OCI-LY7 (cell line): ENCODE measurements around the gene TPH1.

Experiments
- EZH2phosphoT487 ChIP-seq: fragments of 200-600 bp; sonication (generic); IDR thresholded peaks from 2 replicates; pipeline ENCODE4 v1.6.1; 2018; ENCODE audit warnings: low read depth, borderline replicate concordance, mild to moderate bottlenecking, mixed run types, antibody characterized with exemption, low read length, moderate library complexity, mixed read lengths
- TF ChIP-seq, protein P1 (sequence below): fragments of 200-600 bp; sonication (generic); conservative IDR thresholded peaks from 2 replicates; pipeline ENCODE4 v1.5.1; 2014; ENCODE audit warnings: mild to moderate bottlenecking, antibody characterized with exemption, low read length, moderate library complexity, mixed read lengths

DNA sequence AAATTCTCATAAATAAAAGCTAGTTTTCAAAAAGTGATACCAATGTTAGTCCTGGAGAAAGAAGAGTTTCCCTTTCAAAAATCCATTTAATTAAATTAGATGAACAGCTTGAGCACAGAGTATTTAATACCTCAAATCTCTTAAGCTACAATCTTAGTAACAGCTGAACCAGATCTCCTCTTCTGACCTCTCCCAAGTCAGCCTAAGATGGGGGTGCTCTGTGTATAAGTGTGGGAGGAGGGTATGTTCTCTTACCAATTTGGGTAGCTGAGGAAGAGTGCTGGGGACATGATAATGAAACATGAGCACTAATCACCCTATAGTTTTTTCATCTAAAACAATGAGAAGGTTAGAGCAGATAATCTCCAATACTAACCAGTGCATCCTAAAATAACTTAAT is 9.6 kb downstream of the TPH1 start:
- TF ChIP-seq, protein P1, sequence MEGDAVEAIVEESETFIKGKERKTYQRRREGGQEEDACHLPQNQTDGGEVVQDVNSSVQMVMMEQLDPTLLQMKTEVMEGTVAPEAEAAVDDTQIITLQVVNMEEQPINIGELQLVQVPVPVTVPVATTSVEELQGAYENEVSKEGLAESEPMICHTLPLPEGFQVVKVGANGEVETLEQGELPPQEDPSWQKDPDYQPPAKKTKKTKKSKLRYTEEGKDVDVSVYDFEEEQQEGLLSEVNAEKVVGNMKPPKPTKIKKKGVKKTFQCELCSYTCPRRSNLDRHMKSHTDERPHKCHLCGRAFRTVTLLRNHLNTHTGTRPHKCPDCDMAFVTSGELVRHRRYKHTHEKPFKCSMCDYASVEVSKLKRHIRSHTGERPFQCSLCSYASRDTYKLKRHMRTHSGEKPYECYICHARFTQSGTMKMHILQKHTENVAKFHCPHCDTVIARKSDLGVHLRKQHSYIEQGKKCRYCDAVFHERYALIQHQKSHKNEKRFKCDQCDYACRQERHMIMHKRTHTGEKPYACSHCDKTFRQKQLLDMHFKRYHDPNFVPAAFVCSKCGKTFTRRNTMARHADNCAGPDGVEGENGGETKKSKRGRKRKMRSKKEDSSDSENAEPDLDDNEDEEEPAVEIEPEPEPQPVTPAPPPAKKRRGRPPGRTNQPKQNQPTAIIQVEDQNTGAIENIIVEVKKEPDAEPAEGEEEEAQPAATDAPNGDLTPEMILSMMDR, result no peak
- TF ChIP-seq EZH2phosphoT487, result no peak
